Activated naive CD4-positive, alpha-beta T cell (primary cell): Measurements from ENCODE around the gene PAMR1.

Source experiments
- DNase-seq, 4 experiments: peaks; one replicate each; lab custom pipeline; 2025; lab: John Stamatoyannopoulos, UW

PAMR1 gene

GRCh38 chr11:35500744-35501143 lies 24.7 kb downstream of the PAMR1 start:
- no peak for DNase-seq

GRCh38 chr11:35496416-35496815 lies 29.0 kb downstream of the PAMR1 start:
- no peak for DNase-seq

- DNase-seq = no peak
These were observed 30.4 kb downstream of the PAMR1 start for GRCh38 chr11:35494957-35495490.

GRCh38 chr11:35491231-35491871 lies 34.1 kb downstream of the PAMR1 start:
- no peak for DNase-seq

GRCh38 chr11:35488117-35488516 lies 37.3 kb downstream of the PAMR1 start:
- no peak for DNase-seq

- no peak for DNase-seq
These were observed 37.8 kb downstream of the PAMR1 start for GRCh38 chr11:35487532-35488078.

- no peak for DNase-seq
These were observed 38.5 kb downstream of the PAMR1 start for GRCh38 chr11:35486934-35487333.

GRCh38 chr11:35486446-35486845 lies 39.0 kb downstream of the PAMR1 start:
- no peak for DNase-seq

GRCh38 chr11:35485656-35486322 lies 39.6 kb downstream of the PAMR1 start:
- peak; percentile 39 to 60 (median 49) for DNase-seq

- no peak for DNase-seq
These were observed 41.0 kb downstream of the PAMR1 start for GRCh38 chr11:35484435-35484834.

- no peak for DNase-seq
These were observed 42.1 kb downstream of the PAMR1 start for GRCh38 chr11:35483131-35483820.

GRCh38 chr11:35479731-35480130 lies 45.7 kb downstream of the PAMR1 start:
- DNase-seq = no peak

- DNase-seq = no peak
These were observed 46.8 kb downstream of the PAMR1 start for GRCh38 chr11:35478471-35479091.

GRCh38 chr11:35477901-35478300 lies 47.5 kb downstream of the PAMR1 start:
- DNase-seq = no peak

- no peak for DNase-seq
These were observed 50.7 kb downstream of the PAMR1 start for GRCh38 chr11:35474688-35475087.

GRCh38 chr11:35473795-35474374 lies 51.5 kb downstream of the PAMR1 start:
- no peak for DNase-seq

GRCh38 chr11:35470616-35471015 lies 54.8 kb downstream of the PAMR1 start:
- no peak for DNase-seq

- DNase-seq = no peak
These were observed 59.4 kb downstream of the PAMR1 start for GRCh38 chr11:35466058-35466457.

- DNase-seq = no peak
These were observed 61.1 kb downstream of the PAMR1 start for GRCh38 chr11:35464308-35464707.

GRCh38 chr11:35463331-35463751 lies 62.1 kb downstream of the PAMR1 start:
- DNase-seq = no peak

- no peak for DNase-seq
These were observed 63.4 kb downstream of the PAMR1 start for GRCh38 chr11:35461917-35462538.
